K562 (cell line): Measurements from ENCODE around the gene SETD1B. TPM values are rescaled to one million over a fixed set of nuclear protein-coding genes. Genes with fewer than 3 reads are reported as not detected.

Experiments used
- EHMT2 ChIP-seq: fragments of 450-650 bp; IDR thresholded peaks from 2 replicates; pipeline ENCODE4 v1.6.1; 2018; ENCODE audit warnings: antibody characterized with exemption
- ELF4 ChIP-seq: fragments of 450-650 bp; formaldehyde crosslinking; IDR thresholded peaks from 2 replicates; pipeline ENCODE4 v1.4.0; 2022; ENCODE audit warnings: missing genetic modification characterization
- ETS2 ChIP-seq: IDR thresholded peaks from 2 replicates; pipeline ENCODE4 v1.6.1; 2016; ENCODE audit warnings: borderline replicate concordance, missing genetic modification characterization, mild to moderate bottlenecking, moderate library complexity, missing compliant biosample characterization; ENCODE audit not compliant: poor library complexity, severe bottlenecking
- MCM5 ChIP-seq: fragments of 450-650 bp; IDR thresholded peaks from 2 replicates; pipeline ENCODE4 v1.6.1; 2016; ENCODE audit warnings: low read depth
- POLR2AphosphoS2 ChIP-seq: IDR thresholded peaks from 2 replicates; pipeline ENCODE4 v1.6.1; 2012; ENCODE audit warnings: low read length, improper control_type of control experiment
- POLR2G ChIP-seq: fragments of 200-400 bp; formaldehyde crosslinking; IDR thresholded peaks from 2 replicates; pipeline ENCODE4 v1.6.1; 2017; ENCODE audit warnings: low read depth, mild to moderate bottlenecking, antibody characterized with exemption, low read length, moderate library complexity
- RB1 ChIP-seq: fragments of 450-650 bp; IDR thresholded peaks from 2 replicates; pipeline ENCODE4 v1.6.1; 2017; ENCODE audit warnings: low read depth, mild to moderate bottlenecking
- SAP30 ChIP-seq: fragments of 200-600 bp; sonication (generic); IDR thresholded peaks from 2 replicates; pipeline ENCODE4 v1.6.1; 2012; ENCODE audit warnings: borderline replicate concordance, low read depth, mild to moderate bottlenecking, moderate library complexity, low read length, control low read depth, inconsistent platforms; ENCODE audit not compliant: insufficient read depth, poor library complexity, severe bottlenecking
- UBTF ChIP-seq, 2 experiments: IDR thresholded peaks; 2 replicates each; pipeline ENCODE4 v1.6.1; 2012; ENCODE audit warnings: improper control_type of control experiment in 2 of 2, low read depth in 2 of 2, low read length in 2 of 2, borderline replicate concordance in 1 of 2
- WHSC1 ChIP-seq: IDR thresholded peaks from one replicate; pipeline ENCODE4 v1.6.1; 2012; ENCODE audit warnings: low read length, control low read depth, inconsistent platforms
- ZBTB17 ChIP-seq: fragments of 450-650 bp; formaldehyde crosslinking; IDR thresholded peaks from 2 replicates; pipeline ENCODE4 v1.4.0; 2020; ENCODE audit warnings: mild to moderate bottlenecking
- ZBTB43 ChIP-seq: sonication (generic); formaldehyde crosslinking; IDR thresholded peaks from 2 replicates; pipeline ENCODE4 v1.8.0; 2023; ENCODE audit warnings: mild to moderate bottlenecking, missing genetic modification reagents
- ZNF197 ChIP-seq: fragments of 200-800 bp; sonication (Bioruptor generic); IDR thresholded peaks from 2 replicates; pipeline ENCODE4 v1.6.1; 2016; ENCODE audit warnings: low read depth, missing genetic modification characterization, missing compliant biosample characterization
- ZNF518B ChIP-seq: fragments of 250-450 bp; sonication (Bioruptor Pico); IDR thresholded peaks from 2 replicates; pipeline ENCODE4 v1.5.0; 2021; ENCODE audit warnings: mild to moderate bottlenecking, moderate library complexity
- ZNF592 ChIP-seq: fragments of 450-650 bp; IDR thresholded peaks from 2 replicates; pipeline ENCODE4 v1.6.1; 2017; ENCODE audit warnings: antibody characterized with exemption, mild to moderate bottlenecking
- polyA plus RNA-seq, 8 experiments: library from polyadenylated mRNA; depleted of rRNA in 4 of 8; stranded (reverse) in 5 of 8; unstranded in 3 of 8; fragments of >200 nt; fragmentation: Nextera tagmentation in 2 of 8; fragmentation: Illumina TruSeq in 1 of 8; extraction: Ambion mirVana in 2 of 8; extraction: Trizol in 1 of 8; gene quantifications; 2 replicates each; pipeline versions ENCODE4 v1.2.1 to v1.2.3, GENCODE V29; 2011 to 2014; ENCODE audit warnings: inconsistent platforms in 1 of 8, missing spikeins in 1 of 8
- total RNA-seq, 7 experiments: library from RNA; depleted of rRNA in 6 of 7; stranded (reverse); fragments of >200 nt in 6 of 7; fragmentation: Illumina TruSeq in 2 of 7; extraction: Trizol in 2 of 7; gene quantifications; 2 replicates each; pipeline versions ENCODE4 v1.2.1 to v1.2.3, GENCODE V29; 2011 to 2021; ENCODE audit warnings: low replicate concordance in 1 of 7

SETD1B gene
- total and polyA plus RNA-seq, 9 of the 15 experiments (the other 6 are each of a cell fraction or from before 2014, with no cell fraction given) = 0.48 to 26.6 (median 2.3) TPM

- peak; percentile 91 for TF ChIP-seq ZNF592
- peak; percentile 91 to 93 for TF ChIP-seq UBTF (IDR thresholded peaks at IDR 0.05; ENCODE audit: borderline replicate concordance in 1 of 2, low read depth in 2 of 2, low read length in 2 of 2)
- TF ChIP-seq POLR2G = peak; percentile 88
- 0 out of 2 replicates have a peak, but pooled peaks have one; percentile 32 for TF ChIP-seq ZBTB43 (CRISPR knock-in tag)
- peak; percentile 7 for TF ChIP-seq RB1
- TF ChIP-seq EHMT2 = no peak
- no peak for TF ChIP-seq ETS2 (tag)
- TF ChIP-seq ZBTB17 (CRISPR knock-in tag) = peak; percentile 87
- no peak for TF ChIP-seq WHSC1
- no peak for TF ChIP-seq ELF4 (CRISPR knock-in tag)
- TF ChIP-seq MCM5 = no peak
- 0 out of 2 replicates have a peak, but pooled peaks have one; percentile 48 for TF ChIP-seq ZNF197 (CRISPR knock-in tag)
- no peak for TF ChIP-seq SAP30
- TF ChIP-seq ZNF518B = no peak
- no peak for TF ChIP-seq POLR2AphosphoS2
These were observed 2.9 kb upstream of the SETD1B start (continued) for GRCh38 chr12:121800694-121801594.
